VCaP (cell line): Measurements from ENCODE around the gene INTS6.

Source experiments
- H3K27ac ChIP-seq: fragments of 450-650 bp; 2 replicates; pipeline ENCODE4 v1.5.1; 2017
- TF ChIP-seq, protein P1 (sequence below): fragments of 450-650 bp; conservative IDR thresholded peaks from 2 replicates; pipeline ENCODE4 v1.5.1; 2017; ENCODE audit warnings: mild to moderate bottlenecking, moderate library complexity

The INTS6 gene

DNA sequence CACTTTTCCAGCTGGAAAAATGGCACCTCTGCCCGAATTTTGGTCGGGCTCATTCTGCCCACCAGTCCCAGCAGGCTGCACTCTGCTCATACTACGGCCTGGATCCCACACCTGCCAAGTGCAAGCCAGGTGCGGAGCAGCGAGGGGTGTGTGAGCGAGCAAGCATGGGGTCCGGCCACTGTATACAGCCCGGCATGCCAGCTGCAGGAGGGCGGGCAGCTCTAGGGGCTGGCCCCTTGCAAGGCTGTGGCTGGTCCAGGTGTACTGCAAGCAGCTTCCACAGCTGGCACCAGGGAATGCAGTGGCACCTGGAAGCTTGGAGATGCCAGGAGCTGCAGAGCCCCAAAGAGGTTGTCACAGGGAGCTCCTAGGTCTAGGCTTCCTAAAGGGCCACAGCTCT, 2.7 kb upstream of the INTS6 start:
- TF ChIP-seq, protein P1, sequence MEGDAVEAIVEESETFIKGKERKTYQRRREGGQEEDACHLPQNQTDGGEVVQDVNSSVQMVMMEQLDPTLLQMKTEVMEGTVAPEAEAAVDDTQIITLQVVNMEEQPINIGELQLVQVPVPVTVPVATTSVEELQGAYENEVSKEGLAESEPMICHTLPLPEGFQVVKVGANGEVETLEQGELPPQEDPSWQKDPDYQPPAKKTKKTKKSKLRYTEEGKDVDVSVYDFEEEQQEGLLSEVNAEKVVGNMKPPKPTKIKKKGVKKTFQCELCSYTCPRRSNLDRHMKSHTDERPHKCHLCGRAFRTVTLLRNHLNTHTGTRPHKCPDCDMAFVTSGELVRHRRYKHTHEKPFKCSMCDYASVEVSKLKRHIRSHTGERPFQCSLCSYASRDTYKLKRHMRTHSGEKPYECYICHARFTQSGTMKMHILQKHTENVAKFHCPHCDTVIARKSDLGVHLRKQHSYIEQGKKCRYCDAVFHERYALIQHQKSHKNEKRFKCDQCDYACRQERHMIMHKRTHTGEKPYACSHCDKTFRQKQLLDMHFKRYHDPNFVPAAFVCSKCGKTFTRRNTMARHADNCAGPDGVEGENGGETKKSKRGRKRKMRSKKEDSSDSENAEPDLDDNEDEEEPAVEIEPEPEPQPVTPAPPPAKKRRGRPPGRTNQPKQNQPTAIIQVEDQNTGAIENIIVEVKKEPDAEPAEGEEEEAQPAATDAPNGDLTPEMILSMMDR: no peak

DNA sequence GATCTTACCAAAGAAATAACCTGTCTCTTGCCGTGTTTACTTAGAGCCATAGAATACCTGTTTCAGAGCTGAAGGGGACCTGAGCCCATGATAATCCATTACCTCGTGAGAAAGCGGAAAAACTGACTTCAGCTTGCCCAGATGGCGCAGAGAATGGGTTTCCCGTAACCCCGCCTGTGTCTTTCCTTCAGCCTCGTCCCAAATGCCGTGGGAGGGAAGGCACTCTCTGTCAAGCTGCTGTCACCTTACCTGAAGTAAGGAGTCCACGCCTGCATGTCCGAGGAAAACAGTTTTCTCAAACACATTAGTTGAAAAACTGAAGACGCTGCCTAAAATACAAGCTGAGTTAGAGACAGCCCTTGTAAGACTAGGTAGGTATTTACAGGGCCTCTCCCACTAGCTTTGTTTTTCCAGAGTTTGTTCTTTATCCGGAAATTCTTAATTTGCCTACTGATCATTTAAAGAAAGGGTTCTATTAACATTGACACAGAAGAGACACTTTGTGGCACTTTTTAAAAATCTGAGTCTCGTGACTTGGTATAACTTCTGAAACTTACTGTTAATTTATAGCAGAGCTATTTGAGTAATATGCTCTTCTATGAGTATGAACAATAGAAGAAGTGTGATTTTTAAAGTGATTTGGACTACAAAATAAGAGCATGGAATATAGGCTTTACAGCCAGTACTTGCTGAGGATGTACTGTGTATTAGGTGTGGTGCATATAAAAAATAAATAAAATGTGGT, 1.3 kb upstream of the INTS6 start:
- H3K27ac ChIP-seq: peak overlapping the region; percentile 98
- TF ChIP-seq, protein P1: no peak

More for the DNA sequence above, 2.7 kb upstream of the INTS6 start:
- H3K27ac ChIP-seq: no peak overlapping the region

DNA sequence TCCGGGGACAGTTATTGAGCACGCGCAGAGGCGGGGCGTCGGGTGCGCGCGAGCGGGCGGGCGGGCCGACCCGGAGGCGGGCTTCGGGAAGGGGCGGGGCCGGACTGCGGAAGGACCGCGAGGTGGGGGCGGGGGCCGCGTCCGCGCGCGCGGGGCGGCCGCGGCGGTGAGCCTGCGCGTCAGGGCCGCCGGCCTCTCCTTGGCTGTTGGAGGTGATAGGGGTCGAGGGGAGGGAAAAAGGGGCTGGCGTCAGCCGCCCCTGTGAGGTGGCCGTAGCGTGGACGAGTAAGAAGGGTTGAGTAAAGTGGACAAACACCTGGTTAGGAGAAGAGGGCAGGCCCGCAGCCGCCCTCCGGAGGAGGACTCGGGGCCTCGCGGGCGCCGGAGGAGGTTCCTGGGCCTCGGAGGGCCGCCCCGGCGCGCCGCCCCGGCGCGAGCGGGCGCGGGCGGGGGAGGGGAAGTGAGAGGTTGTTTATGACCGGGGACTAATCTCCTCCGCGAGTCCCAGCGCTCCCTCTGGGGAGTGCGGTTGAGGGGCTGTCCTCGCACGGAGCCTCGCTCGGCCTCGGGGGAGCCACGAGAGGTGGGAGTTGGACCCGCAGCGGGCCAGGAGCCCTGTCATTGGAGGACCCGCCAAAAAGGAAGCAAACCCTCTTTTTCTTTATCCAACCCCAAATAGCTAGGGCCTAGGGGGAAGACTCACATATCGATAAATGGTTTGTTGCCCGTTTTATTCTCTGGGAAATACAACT, 547 bp upstream of the INTS6 start:
- H3K27ac ChIP-seq: peak overlapping the region; percentile 98
- TF ChIP-seq, protein P1: no peak; the same call in 1 of the 2 replicates

DNA sequence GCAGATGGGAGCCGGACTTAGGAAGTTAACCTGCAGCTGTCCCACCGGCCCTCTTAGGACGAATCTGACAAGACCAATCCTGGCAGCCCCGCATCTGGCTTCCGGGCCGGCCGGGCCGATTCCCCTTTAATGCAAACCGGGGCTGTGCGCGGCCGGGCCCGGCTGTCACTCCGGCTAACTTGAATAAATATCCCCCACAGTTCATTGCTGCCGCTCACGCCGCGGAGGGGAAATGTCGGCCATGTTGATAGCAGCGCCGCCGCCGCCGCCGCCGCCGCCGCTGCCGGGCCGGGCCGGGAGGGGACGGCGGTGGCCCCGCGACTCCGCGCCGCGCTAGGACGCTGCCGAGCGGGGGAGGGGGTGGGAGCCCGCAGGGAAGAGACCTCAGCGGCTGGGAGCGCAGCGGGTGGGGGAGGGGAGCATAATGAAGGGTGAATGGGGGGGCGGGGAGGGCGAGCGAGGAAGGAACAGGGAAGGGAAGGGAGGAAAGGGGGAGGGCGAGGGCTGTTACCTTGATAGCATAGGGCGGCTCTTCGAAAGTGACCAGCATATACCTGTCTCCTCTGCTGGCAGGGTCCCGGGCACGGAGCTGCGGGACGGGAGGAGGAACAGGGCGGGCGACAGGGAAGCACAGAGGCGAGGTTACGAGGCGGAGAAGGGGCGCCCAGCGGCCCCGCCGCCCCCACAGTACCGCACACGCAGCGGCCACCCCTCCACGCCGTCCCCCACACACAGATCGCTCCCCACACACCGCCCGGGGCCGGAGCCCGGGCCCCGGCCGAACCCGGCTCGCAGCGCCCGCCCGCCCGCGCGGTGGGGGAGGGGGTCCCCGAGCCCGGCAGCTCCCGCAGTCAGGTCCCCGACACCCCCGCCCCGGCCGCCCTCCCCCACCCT, 1.1 kb downstream of the INTS6 start:
- peak overlapping the region; percentile 98 for H3K27ac ChIP-seq
- TF ChIP-seq, protein P1: no peak

DNA sequence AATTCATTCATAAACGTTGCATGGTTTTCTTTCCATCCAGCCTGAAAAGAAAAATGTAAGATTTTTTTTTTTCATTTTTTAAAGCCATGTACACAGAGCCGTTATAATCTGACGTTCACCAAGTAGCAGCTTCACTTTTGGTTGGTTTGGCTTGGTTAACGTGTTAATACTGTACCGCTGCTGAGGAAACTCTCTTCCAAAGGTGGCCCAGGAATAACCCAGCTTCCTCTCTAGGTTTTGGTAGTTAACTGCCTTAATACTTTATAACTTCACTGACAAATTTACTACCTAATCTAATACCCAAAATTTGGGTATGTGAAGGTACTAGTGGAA, 1.7 kb downstream of the INTS6 start:
- peak overlapping the region; percentile 98 for H3K27ac ChIP-seq

DNA sequence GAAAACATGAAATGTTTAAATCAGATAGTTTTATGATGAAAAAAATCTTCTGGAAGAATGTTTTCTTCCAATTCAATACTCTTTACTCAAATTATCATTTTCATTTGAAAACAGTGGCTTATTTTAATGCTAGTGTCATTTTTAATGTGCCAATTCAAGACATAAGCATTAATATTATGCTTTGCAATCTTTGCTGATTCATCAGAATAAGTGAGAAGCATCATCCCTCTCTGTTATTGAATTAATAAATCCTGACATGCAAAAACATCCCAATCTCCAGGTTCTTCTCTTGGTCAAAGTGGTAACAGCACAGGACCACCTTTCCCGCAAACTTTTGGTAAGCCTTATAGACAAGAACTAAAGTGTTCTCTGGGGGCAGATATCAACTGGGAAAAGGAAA, 3.8 kb downstream of the INTS6 start:
- TF ChIP-seq, protein P1: no peak

More for the DNA sequence above, 1.7 kb downstream of the INTS6 start:
- TF ChIP-seq, protein P1: no peak

DNA sequence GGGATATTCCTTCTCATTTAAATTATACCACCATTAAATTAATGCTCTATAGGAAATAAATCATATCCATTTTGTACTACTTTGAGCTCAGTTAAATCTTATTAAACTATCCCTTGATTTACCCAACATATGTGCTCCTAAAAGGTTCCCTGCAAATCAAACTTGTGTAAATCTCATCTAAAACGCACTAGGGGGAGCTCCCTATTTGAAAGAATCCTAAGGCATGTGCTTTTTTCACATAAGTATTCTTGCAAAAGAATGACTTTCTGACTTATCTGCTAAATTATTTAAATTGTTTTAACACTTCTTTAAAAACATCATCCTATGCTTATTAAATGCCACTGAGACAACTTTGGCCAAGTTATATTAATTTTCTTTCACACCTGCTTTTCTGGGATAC, 7.9 kb downstream of the INTS6 start:
- TF ChIP-seq, protein P1: peak; percentile 46
- H3K27ac ChIP-seq: no peak overlapping the region

More for the DNA sequence above, 3.8 kb downstream of the INTS6 start:
- H3K27ac ChIP-seq: no peak overlapping the region
